Measurements from ENCODE around the gene ST8SIA1.

Gene ST8SIA1

DNA sequence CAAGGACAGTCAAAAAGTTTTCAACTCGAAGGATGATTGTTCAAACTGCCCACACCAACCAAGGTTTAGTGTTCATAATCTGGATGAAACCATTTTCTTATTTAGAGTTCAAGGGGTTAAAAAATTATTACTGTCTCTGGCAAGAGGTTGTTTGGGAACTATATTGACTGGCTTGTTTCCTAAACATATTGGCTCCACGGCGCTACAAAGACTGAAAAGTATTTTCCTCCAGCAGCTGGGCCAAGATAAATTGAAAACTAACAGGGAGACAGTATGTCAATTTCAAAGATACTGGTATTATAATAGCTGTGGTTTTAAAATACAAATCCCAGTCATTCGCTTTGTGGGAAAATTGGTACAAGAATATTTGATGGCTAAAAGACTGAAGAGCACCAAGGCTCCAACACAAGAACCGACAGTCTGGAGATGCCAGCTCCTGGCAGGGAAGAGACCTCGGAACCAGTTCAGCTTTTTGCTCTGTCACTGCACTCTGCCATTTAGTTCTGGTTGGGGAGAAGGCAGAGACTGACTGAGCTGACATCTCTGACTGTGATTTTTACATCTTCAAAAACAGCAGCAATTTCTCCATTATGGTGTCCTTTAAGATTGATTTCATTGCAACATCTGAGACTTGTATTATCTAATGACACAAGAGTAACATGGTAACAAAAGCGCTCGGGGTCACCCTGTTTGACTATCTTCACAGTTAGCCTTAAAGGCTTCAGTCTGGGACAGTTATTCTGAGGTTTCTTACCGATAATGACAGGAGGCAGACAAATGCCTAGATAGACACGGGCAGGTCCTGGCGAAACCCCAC is 62.0 kb downstream of the ST8SIA1 start:
- POLR2A ChIA-PET, result no interaction called here
- TF ChIP-seq, protein P1, sequence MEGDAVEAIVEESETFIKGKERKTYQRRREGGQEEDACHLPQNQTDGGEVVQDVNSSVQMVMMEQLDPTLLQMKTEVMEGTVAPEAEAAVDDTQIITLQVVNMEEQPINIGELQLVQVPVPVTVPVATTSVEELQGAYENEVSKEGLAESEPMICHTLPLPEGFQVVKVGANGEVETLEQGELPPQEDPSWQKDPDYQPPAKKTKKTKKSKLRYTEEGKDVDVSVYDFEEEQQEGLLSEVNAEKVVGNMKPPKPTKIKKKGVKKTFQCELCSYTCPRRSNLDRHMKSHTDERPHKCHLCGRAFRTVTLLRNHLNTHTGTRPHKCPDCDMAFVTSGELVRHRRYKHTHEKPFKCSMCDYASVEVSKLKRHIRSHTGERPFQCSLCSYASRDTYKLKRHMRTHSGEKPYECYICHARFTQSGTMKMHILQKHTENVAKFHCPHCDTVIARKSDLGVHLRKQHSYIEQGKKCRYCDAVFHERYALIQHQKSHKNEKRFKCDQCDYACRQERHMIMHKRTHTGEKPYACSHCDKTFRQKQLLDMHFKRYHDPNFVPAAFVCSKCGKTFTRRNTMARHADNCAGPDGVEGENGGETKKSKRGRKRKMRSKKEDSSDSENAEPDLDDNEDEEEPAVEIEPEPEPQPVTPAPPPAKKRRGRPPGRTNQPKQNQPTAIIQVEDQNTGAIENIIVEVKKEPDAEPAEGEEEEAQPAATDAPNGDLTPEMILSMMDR (IDR thresholded peaks at IDR 0.05; ENCODE audit: control extremely low read depth, extremely low read depth, low read depth, missing control alignments), result no peak
- DNase-seq (ENCODE audit: extremely low spot score), result no peak
- CTCF ChIA-PET, result interaction anchor here (1.8 kb wide), 1 partner anchor 10 kb away, joined by 4 read pairs; no protein-coding TSS in a partner anchor

DNA sequence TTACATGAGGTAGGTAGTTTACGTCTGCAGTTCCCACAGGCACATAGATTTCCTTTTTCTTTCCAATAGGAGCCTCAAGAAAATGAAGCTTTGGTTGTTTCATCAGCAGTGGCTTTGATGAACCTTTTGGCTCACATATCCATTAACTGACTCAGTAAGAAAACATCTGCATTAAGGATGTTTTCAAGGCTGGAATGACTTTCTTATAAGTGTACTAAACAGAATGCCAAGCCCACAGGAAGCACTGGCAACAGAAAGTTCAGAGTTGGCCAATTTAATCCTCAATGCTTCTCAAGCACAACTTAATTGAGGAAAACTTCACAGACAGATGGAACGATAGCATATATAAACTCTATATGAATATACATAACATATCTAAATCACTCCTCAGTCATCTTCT is 63.5 kb downstream of the ST8SIA1 start:
- TF ChIP-seq, protein P1 (IDR thresholded peaks at IDR 0.05; ENCODE audit: control extremely low read depth, extremely low read depth, low read depth, missing control alignments), result no peak
- ChIA-PET POLR2A (no interaction called here), CTCF (no interaction called here)
- no peak for DNase-seq (ENCODE audit: extremely low spot score)

DNA sequence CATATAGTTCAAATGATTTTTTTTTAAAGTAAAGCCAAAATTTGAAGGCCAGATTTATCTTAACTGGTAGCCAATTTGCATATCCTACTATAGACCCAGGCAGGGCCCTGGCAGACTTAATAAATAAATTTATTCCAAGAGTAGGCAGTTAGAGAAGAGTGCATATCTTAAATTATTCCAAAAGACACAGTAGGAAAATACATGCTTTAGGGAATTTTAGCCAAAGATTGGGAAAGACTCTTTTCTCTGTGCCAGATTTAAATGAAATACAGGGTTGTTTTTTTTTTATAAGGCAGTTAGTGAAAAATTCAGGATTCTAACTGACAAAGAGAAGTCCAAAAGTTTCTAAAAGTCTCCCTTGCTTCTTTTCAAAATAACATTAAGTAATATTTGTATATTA is 65.5 kb downstream of the ST8SIA1 start:
- ChIA-PET POLR2A (no interaction called here), CTCF (no interaction called here)
- TF ChIP-seq, protein P1 (IDR thresholded peaks at IDR 0.05; ENCODE audit: control extremely low read depth, extremely low read depth, low read depth, missing control alignments), result no peak
- no peak for DNase-seq (ENCODE audit: extremely low spot score)

DNA sequence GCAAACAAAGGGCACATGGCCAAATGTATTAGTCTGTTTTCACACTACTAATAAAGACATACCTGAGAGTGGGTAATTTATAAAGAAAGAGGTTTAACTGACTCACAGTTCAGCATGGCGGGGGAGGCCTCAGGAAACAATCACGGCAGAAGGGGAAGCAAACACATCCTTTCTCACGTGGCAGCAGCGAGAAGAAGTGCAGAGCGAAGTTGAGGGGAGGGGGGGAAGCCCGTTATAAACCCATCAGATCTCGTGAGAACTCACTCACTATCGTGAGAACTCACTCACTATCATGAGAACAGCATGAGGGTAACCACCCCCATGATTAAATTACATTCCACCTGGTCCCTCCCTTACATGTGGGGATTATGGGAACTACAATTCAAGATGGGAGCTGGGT is 66.1 kb downstream of the ST8SIA1 start:
- TF ChIP-seq, protein P1 (IDR thresholded peaks at IDR 0.05; ENCODE audit: control extremely low read depth, extremely low read depth, low read depth, missing control alignments), result no peak
- ChIA-PET CTCF (no interaction called here), POLR2A (no interaction called here)
- DNase-seq (ENCODE audit: extremely low spot score), result no peak

DNA sequence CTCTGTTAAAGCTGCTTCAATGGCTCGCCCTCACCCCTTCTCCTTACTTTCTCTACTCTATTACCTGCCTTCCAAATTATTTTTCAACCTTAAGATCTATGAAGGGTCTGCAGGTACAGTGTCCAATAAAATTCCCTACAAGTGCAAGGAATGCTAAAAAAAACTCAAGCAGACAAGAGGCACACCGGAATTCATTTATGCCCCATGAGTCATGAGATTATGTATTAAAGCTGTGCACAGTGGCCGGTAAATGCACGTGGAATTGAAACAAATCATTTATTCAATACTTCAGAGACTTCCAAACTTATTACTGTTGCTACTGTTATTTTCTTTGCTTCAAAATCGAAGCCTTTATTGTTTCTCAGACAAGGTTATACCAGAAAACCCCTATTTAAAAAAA is 68.4 kb downstream of the ST8SIA1 start:
- ChIA-PET POLR2A (no interaction called here), CTCF (no interaction called here)
- TF ChIP-seq, protein P1 (IDR thresholded peaks at IDR 0.05; ENCODE audit: control extremely low read depth, extremely low read depth, low read depth, missing control alignments), result no peak
- DNase-seq (ENCODE audit: extremely low spot score), result no peak

DNA sequence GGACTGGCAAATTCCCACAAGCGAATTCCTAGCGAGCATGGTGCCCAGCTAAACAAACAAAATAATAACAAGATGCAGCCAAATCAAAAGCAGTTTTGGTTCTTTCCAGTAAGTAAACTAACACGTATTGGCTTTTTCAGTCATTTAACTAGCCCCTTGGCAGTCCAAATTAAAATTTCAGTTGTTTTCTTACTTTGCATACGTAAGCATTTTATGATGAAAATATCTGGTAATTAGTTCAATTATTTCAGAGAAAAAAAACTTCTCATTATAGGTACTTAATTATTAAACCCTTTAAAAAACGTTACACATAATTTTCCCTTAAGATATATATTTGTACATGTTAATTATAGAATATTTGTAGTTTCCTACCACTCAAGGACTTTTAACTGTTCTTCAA is 70.1 kb downstream of the ST8SIA1 start:
- CTCF ChIA-PET, result no interaction called here

More for the DNA sequence above, 70.1 kb downstream of the ST8SIA1 start:
- TF ChIP-seq, protein P1 (IDR thresholded peaks at IDR 0.05; ENCODE audit: control extremely low read depth, extremely low read depth, low read depth, missing control alignments), result no peak
- POLR2A ChIA-PET, result no interaction called here
- DNase-seq (ENCODE audit: extremely low spot score), result no peak
